Gastrocnemius medialis (tissue), 4 donors: ENCODE results near the gene G6PD. TPM values are rescaled to one million over a fixed set of nuclear protein-coding genes. Genes with fewer than 3 reads are reported as not detected.
"Not testable (repeated sequence)": the region's sequence is repeated elsewhere in the genome, so short reads cannot be mapped to it uniquely, and the experiment has no call there.

Source experiments
- ATAC-seq, 2 donors: fragments of 150-250 bp; one replicate each; pipeline ENCODE4 v1.9.1; 2016
- DNase-seq, 2 donors: peaks; one replicate each; pipeline ENCODE4 v3.0.0-alpha.2; 2019
- H3K27ac ChIP-seq, 4 donors: fragments of 200-600 bp; sonication (generic); 1 replicate in 1 of 4; 2 replicates in 3 of 4; pipeline ENCODE4 v1.5.1; 2016 to 2018; ENCODE audit warnings: mild to moderate bottlenecking in 2 of 4, moderate library complexity in 1 of 4
- H3K27me3 ChIP-seq, 3 donors: fragments of 200-600 bp; sonication (generic) in 2 of 3; 1 replicate in 1 of 3; 2 replicates in 2 of 3; pipeline versions ENCODE4 v1.5.1 to v1.6.0; 2016 to 2019; ENCODE audit warnings: mild to moderate bottlenecking in 1 of 3, moderate library complexity in 1 of 3
- H3K36me3 ChIP-seq, 2 donors: fragments of 200-600 bp; sonication (generic) in 1 of 2; one replicate each; pipeline ENCODE4 v1.5.1; 2017 to 2018
- H3K4me1 ChIP-seq, 2 donors: fragments of 200-600 bp; sonication (generic) in 1 of 2; one replicate each; pipeline ENCODE4 v1.5.1; 2016 to 2017; ENCODE audit warnings: mild to moderate bottlenecking in 2 of 2
- H3K4me3 ChIP-seq, 4 donors: fragments of 200-600 bp; sonication (generic) in 3 of 4; 1 replicate in 1 of 4; 2 replicates in 3 of 4; pipeline ENCODE4 v1.5.1; 2016 to 2019; ENCODE audit warnings: mild to moderate bottlenecking in 2 of 4
- H3K9me3 ChIP-seq, 3 donors: fragments of 200-600 bp; sonication (generic) in 2 of 3; 1 replicate in 1 of 3; 2 replicates in 2 of 3; pipeline ENCODE4 v1.5.1; 2016 to 2019
- POLR2A ChIP-seq, 2 donors: fragments of 450-650 bp; IDR thresholded peaks; one replicate each; pipeline ENCODE4 v1.6.1; 2017; ENCODE audit warnings: antibody characterized with exemption in 2 of 2, mild to moderate bottlenecking in 2 of 2, moderate library complexity in 2 of 2
- in situ Hi-C, 4 donors: fragments of 200-750 bp; cut with MboI; loops; one replicate each; pipeline versions ENCODE4 v1.15.0 to v1.8.0; 2017; ENCODE audit warnings: low sequenced_read_pairs in 4 of 4
- intact Hi-C: fragments of 100-400 bp; cut with DNase I; formaldehyde crosslinking; loops from one replicate; pipeline ENCODE4 v1.15.1; 2023; ENCODE audit warnings: low total_unique reads
- total RNA-seq, 4 donors: library from RNA; depleted of rRNA; stranded (reverse); fragments of >200 nt; gene quantifications; one replicate each; pipeline versions ENCODE4 v1.1.0 to v1.2.3, GENCODE V29; 2016
- TF ChIP-seq, protein P1 (sequence below), 5 experiments: fragments of 450-650 bp in 3 of 5; fragments of 200-600 bp in 2 of 5; sonication (generic) in 2 of 5; IDR thresholded peaks in 4 of 5; conservative IDR thresholded peaks in 1 of 5; 1 replicate in 4 of 5; 2 replicates in 1 of 5; pipeline ENCODE4 v1.5.1; 2016 to 2019; ENCODE audit warnings: antibody characterized with exemption in 5 of 5, mild to moderate bottlenecking in 3 of 5, moderate library complexity in 3 of 5

G6PD gene
- total RNA-seq, 4 donors from 2014 or later, result 1.5 to 23.9 (median 7.6) TPM

DNA sequence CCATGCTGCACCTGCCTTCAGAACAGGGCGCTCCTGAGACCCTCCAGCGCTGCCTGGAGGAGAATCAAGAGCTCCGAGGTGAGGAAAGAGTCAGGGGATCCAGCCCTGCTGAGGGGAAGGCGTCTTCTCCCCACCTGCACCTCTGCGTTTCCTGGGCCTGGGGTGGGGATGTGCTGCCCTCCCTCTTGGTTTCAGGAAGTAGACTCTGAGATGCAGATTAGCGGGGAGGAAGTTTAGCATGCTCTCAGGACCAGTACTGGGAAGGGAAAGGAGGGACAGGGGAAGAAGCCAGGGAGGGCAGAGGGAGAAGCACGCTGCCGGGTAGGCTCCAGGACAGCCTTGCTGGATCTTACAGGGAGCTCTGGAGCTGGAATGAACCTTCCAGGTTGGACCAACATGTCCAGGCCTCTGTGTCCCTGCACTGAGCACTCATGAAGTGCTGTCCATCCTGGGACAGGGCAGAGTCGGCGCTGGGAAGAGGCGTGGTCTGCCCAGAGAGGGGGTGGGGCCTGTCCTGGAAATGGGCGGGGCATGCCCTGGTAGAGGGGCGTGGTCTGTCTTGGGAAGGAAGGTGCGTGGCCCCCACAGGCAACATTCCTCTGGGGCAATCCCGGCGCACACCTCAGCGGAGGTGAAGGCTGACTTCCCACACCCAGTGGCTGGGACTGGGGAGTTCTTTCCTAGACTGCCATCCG is 5.6 kb upstream of the G6PD start:
- DNase-seq, H3K36me3 ChIP-seq, in situ Hi-C loops, intact Hi-C loops, ATAC-seq, H3K27ac ChIP-seq, H3K9me3 ChIP-seq, H3K4me3 ChIP-seq, H3K27me3 ChIP-seq: not testable (repeated sequence)
- peaks cover 0 to 14% of the 10 kb centered on the region in 2 donors for H3K4me1 ChIP-seq

DNA sequence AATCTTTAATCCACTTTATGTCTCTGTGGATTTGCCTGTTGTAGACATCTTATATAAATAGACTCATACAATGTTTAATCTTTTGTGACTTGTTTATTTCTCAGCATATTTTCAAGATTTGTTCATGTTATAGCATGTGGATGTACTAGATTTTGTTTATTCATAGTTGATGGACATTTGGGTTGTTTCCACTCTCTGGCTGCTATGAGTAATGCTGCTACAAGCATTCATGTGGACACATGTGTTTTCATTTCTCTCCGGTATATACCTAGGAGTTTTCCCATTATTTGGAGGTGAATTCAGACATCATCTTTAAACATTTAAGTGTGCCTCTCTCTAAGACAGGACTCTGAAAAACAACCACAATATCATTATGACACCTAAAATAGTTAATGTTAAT is 3.1 kb upstream of the G6PD start:
- Histone ChIP-seq H3K4me3 (no peak overlapping the region), H3K27me3 (no peaks in the 10 kb centered on the region), H3K27ac (no peak overlapping the region), H3K36me3 (peaks cover 0 to 10% of the 10 kb centered on the region in 2 donors), H3K4me1 (peaks cover 6 to 19% of the 10 kb centered on the region in 2 donors), H3K9me3 (no peaks in the 10 kb centered on the region)
- in situ Hi-C loops, result loop anchor here in 2 of 4 donors (25.0 kb wide), 2 partner anchors 137 to 587 kb away; partner anchors contain the start of genes DNASE1L1 (in 2 of the 2), TAFAZZIN (in 2 of the 2), HCFC1 (in 1 of the 2) and TMEM187 (in 1 of the 2)
- TF ChIP-seq POLR2A (IDR thresholded peaks at IDR 0.05), result no peak
- TF ChIP-seq, protein P1, sequence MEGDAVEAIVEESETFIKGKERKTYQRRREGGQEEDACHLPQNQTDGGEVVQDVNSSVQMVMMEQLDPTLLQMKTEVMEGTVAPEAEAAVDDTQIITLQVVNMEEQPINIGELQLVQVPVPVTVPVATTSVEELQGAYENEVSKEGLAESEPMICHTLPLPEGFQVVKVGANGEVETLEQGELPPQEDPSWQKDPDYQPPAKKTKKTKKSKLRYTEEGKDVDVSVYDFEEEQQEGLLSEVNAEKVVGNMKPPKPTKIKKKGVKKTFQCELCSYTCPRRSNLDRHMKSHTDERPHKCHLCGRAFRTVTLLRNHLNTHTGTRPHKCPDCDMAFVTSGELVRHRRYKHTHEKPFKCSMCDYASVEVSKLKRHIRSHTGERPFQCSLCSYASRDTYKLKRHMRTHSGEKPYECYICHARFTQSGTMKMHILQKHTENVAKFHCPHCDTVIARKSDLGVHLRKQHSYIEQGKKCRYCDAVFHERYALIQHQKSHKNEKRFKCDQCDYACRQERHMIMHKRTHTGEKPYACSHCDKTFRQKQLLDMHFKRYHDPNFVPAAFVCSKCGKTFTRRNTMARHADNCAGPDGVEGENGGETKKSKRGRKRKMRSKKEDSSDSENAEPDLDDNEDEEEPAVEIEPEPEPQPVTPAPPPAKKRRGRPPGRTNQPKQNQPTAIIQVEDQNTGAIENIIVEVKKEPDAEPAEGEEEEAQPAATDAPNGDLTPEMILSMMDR (IDR thresholded peaks at IDR 0.05 in 4 of 5, conservative IDR thresholded peaks at IDR 0.05 in 1 of 5), result no peak
- intact Hi-C loops, result loop anchor here (10.0 kb wide), 3 partner anchors 175 to 955 kb away; partner anchors contain the start of genes CCNQ, DKC1, EMD and FLNA
- ATAC-seq, result no peak
- no peak for DNase-seq

DNA sequence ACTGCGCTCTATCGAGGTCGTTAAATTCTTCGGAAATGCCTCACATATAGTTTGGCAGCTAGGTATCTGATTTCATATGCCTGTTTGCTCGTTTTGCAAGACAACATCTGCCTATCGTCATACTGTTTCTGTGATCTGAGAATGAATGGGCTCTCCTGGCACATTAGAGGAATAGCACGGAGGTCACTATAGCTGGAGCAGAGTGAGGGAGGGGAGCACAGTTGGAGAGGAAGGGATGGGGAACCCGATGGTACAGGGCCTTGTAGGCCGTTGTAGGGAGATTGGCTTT is 1.3 kb upstream of the G6PD start:
- peaks cover 0 to under 1% of the 10 kb centered on the region in 2 donors for H3K36me3 ChIP-seq
- no peak for ATAC-seq
- TF ChIP-seq, protein P1 (IDR thresholded peaks at IDR 0.05 in 4 of 5, conservative IDR thresholded peaks at IDR 0.05 in 1 of 5), result no peak
- TF ChIP-seq POLR2A (IDR thresholded peaks at IDR 0.05), result no peak
- intact Hi-C loops, result loop anchor here (10.0 kb wide), 3 partner anchors 173 to 953 kb away; partner anchors contain the start of genes CCNQ, DKC1, EMD and FLNA
- H3K4me1 ChIP-seq, result peaks cover 6 to 19% of the 10 kb centered on the region in 2 donors
- no peak for DNase-seq
- H3K9me3 ChIP-seq, result no peaks in the 10 kb centered on the region
- H3K4me3 ChIP-seq, result peak overlapping the region; percentile 61 to 77 (median 69)
- peak overlapping the region; percentile 84 to 96 (median 92) for H3K27ac ChIP-seq
- in situ Hi-C loops, result loop anchor here in 2 of 4 donors (25.0 kb wide), 2 partner anchors 136 to 586 kb away; partner anchors contain the start of genes DNASE1L1 (in 2 of the 2), TAFAZZIN (in 2 of the 2), HCFC1 (in 1 of the 2) and TMEM187 (in 1 of the 2)
- no peaks in the 10 kb centered on the region for H3K27me3 ChIP-seq

DNA sequence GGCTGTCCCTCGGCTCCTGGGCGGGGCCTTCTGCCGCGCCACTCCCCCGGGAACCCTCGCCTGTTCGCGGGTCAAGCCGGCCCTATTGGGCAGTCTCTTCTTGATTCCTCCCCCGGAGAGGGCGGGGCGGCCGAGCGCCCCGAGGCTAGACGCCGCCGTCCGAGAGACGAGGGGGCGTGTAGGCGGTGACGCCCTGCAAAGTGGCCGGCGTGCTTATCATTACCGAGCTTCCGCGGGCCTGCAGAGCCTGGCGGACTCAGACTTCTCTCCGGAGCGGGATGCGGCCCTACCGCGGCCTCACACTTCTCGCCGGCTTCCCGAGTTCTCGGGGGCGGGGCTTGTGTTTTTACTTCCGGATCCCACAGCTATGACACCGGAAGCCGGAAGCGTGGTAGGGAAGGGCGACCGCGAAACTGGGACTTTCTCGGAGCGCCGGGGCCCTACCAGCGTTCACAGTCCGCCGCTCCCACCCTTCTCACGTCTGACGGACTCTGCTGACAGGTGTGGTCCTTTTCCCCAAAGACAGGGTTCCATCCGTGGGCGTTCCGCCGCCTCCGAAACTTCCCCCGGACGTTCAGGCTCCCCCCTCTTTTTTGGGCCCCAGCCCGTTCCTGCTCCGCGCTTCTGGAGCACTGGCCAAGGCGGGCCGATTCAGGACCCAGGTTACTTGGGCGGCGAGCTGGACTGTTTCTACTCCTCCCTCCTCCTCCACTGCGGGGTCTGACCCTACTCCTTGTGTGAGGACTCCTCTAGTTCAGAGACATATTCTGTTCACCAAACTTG is 790 bp upstream of the G6PD start, which contains the start of gene IKBKG:
TSS of gene IKBKG (plus strand) at position 376 of the 783 bp plus-strand sequence. CDS start 4,383 bp downstream, outside the sequence.
- DNase-seq (peak; percentile 80 to 87), ATAC-seq (peak; percentile 85 to 87)
- H3K27ac ChIP-seq, result peak within 1 kb of the TSS; percentile 84 to 96 (median 92)
- peak within 1 kb of the TSS; percentile 61 to 77 (median 69) for H3K4me3 ChIP-seq
- TF ChIP-seq, protein P1 (IDR thresholded peaks at IDR 0.05 in 4 of 5, conservative IDR thresholded peaks at IDR 0.05 in 1 of 5), result no peak
- peak in 1 of 2 donors; percentile 40 for TF ChIP-seq POLR2A (IDR thresholded peaks at IDR 0.05)
- no peaks in the 10 kb centered on the region for H3K27me3 ChIP-seq
- in situ Hi-C loops, result loop anchor here in 2 of 4 donors (25.0 kb wide), 2 partner anchors 135 to 585 kb away; partner anchors contain the start of genes DNASE1L1 (in 2 of the 2), TAFAZZIN (in 2 of the 2), HCFC1 (in 1 of the 2) and TMEM187 (in 1 of the 2)
- H3K9me3 ChIP-seq, result no peaks in the 10 kb centered on the region
- H3K36me3 ChIP-seq, result no peaks in the 10 kb centered on the region
- H3K4me1 ChIP-seq, result peaks cover 6 to 24% of the 10 kb centered on the region in 2 donors
- intact Hi-C loops, result loop anchor here (10.0 kb wide), 3 partner anchors 173 to 953 kb away; partner anchors contain the start of genes CCNQ, DKC1, EMD and FLNA
